RWPE2 (cell line): ENCODE data around the gene GMDS.

Experiments
- ATAC-seq: fragments of 200-7000 bp; cut with Tn5 transposase; 3 replicates; pipeline ENCODE4 v1.9.1; 2021; ENCODE audit warnings: low read depth
- DNase-seq: peaks from one replicate; pipeline ENCODE4 v3.0.0-alpha.2; 2020; ENCODE audit warnings: low spot score
- H3K27ac ChIP-seq: fragments of 450-650 bp; 2 replicates; pipeline ENCODE4 v1.5.1; 2017; ENCODE audit warnings: mild to moderate bottlenecking; ENCODE audit not compliant: poor library complexity, severe bottlenecking
- H3K27me3 ChIP-seq: fragments of 250-450 bp; sonication (Bioruptor Pico); 2 replicates; pipeline ENCODE4 v1.5.1; 2021; ENCODE audit warnings: mild to moderate bottlenecking, moderate library complexity; ENCODE audit not compliant: insufficient read depth, poor library complexity, severe bottlenecking
- H3K36me3 ChIP-seq: fragments of 250-450 bp; sonication (Bioruptor Pico); 2 replicates; pipeline ENCODE4 v1.5.1; 2020; ENCODE audit warnings: low read depth, mild to moderate bottlenecking, moderate library complexity
- H3K4me1 ChIP-seq: fragments of 250-450 bp; sonication (Bioruptor Pico); 2 replicates; pipeline ENCODE4 v1.5.1; 2021; ENCODE audit warnings: mild to moderate bottlenecking, moderate library complexity; ENCODE audit not compliant: insufficient read depth, poor library complexity, severe bottlenecking
- H3K4me3 ChIP-seq: fragments of 250-450 bp; sonication (Bioruptor Pico); 2 replicates; pipeline ENCODE4 v1.5.1; 2021; ENCODE audit warnings: mild to moderate bottlenecking, moderate library complexity; ENCODE audit not compliant: severe bottlenecking
- H3K9me3 ChIP-seq: fragments of 250-450 bp; sonication (Bioruptor Pico); 2 replicates; pipeline ENCODE4 v1.5.1; 2021; ENCODE audit warnings: mild to moderate bottlenecking, moderate library complexity; ENCODE audit not compliant: severe bottlenecking
- TF ChIP-seq, protein P1 (sequence below): fragments of 450-650 bp; IDR thresholded peaks from one replicate; pipeline ENCODE4 v1.5.1; 2017; ENCODE audit warnings: mild to moderate bottlenecking, moderate library complexity; ENCODE audit not compliant: poor library complexity, severe bottlenecking

Gene GMDS

DNA sequence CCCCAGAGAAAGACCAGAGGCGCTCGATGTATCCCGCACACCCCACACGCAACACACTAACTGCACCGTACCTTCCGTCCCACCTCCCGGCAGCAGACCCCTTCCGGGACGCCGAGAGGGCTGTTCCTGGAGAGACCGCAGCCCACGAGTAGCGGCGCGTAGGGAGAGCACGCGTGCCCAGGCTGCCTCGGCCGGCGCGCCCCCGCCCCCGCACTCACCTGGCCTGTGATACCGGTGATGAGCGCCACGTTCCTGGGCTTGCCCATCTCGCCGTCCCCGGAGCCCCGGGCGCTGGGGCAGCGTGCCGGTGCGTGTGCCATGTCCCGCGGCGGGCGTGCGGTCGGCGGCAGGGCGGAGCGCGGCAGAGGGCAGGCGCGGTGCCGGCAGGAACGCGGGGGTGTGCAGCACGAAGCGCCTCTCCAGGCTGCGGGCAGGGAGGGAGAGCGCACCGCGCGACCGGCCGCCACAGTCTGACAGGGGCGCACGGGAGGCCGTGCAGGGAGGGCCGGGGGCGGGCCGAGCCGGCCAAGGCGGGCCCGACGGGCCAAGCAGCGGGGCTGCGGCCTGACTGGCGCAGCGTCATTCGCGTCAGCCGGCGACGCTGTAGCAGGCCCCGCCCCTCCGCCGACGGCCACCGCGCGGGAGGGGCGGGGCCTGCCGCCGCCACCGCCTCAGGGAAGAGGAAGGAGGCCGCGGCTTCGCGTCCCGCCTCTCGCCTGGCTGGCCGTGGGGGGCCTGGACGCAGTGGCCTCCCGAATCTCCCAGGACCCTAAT is at the start of gene GMDS:
TSS of gene GMDS (minus strand) at position 503 of the 774 bp plus-strand sequence.
- no peaks in the 10 kb centered on the region for H3K27me3 ChIP-seq
- peak within 1 kb of the TSS; percentile 75 for H3K27ac ChIP-seq
- H3K4me1 ChIP-seq, result peaks cover 8% of the 10 kb centered on the region
- no peaks in the 10 kb centered on the region for H3K36me3 ChIP-seq
- no peaks in the 10 kb centered on the region for H3K9me3 ChIP-seq
- DNase-seq (peak; percentile 71), ATAC-seq (peak; percentile 93)
- TF ChIP-seq, protein P1, sequence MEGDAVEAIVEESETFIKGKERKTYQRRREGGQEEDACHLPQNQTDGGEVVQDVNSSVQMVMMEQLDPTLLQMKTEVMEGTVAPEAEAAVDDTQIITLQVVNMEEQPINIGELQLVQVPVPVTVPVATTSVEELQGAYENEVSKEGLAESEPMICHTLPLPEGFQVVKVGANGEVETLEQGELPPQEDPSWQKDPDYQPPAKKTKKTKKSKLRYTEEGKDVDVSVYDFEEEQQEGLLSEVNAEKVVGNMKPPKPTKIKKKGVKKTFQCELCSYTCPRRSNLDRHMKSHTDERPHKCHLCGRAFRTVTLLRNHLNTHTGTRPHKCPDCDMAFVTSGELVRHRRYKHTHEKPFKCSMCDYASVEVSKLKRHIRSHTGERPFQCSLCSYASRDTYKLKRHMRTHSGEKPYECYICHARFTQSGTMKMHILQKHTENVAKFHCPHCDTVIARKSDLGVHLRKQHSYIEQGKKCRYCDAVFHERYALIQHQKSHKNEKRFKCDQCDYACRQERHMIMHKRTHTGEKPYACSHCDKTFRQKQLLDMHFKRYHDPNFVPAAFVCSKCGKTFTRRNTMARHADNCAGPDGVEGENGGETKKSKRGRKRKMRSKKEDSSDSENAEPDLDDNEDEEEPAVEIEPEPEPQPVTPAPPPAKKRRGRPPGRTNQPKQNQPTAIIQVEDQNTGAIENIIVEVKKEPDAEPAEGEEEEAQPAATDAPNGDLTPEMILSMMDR, result no peak
- peak within 1 kb of the TSS; percentile 71 for H3K4me3 ChIP-seq

DNA sequence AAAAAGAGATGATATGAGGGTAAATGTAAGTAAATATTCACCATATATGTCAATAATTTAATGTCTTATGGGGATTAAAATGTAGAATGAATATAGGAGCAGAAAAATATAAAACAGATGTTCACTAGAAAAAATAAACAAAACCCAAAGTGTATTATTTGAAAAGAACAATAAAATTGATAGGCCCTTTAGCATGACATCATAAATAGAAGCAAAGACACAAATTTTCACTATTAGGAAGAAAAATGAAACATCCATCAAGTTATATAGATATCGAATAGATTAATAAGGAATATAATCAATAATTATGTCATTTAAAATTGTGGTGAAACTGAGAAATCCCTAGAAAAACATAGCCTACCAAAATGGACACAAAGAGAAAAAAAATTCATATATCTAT is 40.1 kb upstream of the GMDS start:
- Histone ChIP-seq H3K36me3 (no peaks in the 10 kb centered on the region; the same call in 1 of the 2 replicates), H3K4me1 (no peaks in the 10 kb centered on the region), H3K27ac (no peak overlapping the region), H3K9me3 (peaks cover 10% of the 10 kb centered on the region), H3K4me3 (no peak overlapping the region), H3K27me3 (no peaks in the 10 kb centered on the region)
- TF ChIP-seq, protein P1, result no peak
- ATAC-seq, result no peak
- DNase-seq, result no peak

DNA sequence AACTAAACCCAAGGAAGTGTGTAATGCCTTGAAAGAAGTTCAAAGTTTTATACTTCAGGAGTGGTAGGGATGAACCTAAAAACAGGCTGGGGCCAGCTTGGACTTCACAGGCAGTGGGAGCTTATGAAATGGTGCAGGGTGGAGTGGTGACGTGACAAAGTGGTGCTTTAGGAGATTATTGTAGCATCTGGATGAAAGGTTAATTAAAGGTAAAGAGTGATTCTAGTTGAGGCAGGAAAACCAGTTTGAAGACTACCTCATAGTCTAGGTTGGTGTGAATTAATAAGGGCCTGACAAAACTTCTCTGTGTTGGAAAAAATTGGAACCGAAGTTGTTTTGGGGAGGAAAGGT is 30.5 kb upstream of the GMDS start:
- Histone ChIP-seq H3K4me3 (no peak overlapping the region), H3K36me3 (no peaks in the 10 kb centered on the region), H3K27ac (no peak overlapping the region), H3K4me1 (peaks cover 3% of the 10 kb centered on the region), H3K27me3 (no peaks in the 10 kb centered on the region), H3K9me3 (peaks cover 4% of the 10 kb centered on the region)
- no peak for ATAC-seq
- TF ChIP-seq, protein P1, result no peak
- DNase-seq, result no peak

DNA sequence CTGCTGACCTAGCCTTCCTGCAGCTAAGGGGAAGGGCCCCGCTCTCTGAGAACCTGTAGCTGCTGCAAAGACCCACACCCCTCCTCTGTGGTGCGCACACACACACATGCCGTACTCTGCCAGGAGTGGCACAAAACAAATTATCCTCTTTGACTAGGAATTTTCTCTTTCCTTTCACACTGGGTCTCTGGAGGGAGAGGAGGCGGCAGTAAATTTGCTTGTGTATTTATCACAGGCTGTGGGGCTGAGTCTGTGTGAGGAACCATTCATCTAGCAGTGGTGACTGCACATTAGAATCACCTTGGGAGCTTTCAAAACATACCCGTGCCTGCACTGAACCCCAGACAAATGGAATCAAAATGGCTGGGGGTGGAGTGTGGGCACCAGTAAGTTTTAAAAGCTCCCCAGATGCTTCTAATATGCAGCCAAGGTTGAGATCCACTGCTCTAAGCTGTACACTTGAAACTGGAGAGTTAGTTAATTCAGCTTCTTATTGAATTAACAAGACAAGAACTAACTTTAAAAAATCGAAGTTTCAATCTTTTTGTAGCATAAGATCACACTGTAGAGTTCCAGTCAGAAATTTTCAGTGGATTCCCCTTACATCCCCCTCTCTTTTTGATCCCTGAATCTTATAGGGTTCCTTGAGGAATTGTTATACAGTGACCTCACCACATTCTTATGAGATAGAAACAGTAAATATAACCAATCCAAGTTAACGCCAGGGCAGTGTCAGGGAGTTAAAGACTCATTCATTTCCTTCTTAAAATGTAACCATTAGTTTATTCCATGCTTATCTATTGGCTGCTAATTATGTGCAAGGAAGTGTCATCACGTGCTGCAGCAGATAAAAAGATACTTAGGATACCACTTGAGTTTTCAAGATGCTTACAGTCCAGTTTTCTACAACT is 29.8 kb upstream of the GMDS start:
- H3K27ac ChIP-seq, result no peak overlapping the region
- no peaks in the 10 kb centered on the region for H3K27me3 ChIP-seq
- H3K9me3 ChIP-seq, result peaks cover under 1% of the 10 kb centered on the region
- TF ChIP-seq, protein P1, result no peak
- H3K4me1 ChIP-seq, result peaks cover 3% of the 10 kb centered on the region
- H3K4me3 ChIP-seq, result no peak overlapping the region
- ATAC-seq, result no peak
- H3K36me3 ChIP-seq, result no peaks in the 10 kb centered on the region
- no peak for DNase-seq
